COLO829 (cell line): ENCODE measurements around the gene FEN1.

Experiments
- DNase-seq: peaks from one replicate; pipeline ENCODE4 v3.0.0; 2012; ENCODE audit warnings: low spot score

The FEN1 gene

GRCh38 chr11:61792310-61793082 is at the start of gene FEN1, which contains the start of gene TMEM258:
FEN1 (plus strand) TSS chr11:61792911; CDS start chr11:61795362, 2,451 bp downstream.
TMEM258 (minus strand) TSS chr11:61792599; CDS start chr11:61792558, 41 bp downstream.
- peak; percentile 89 for DNase-seq

- no peak for DNase-seq
Measured at GRCh38 chr11:61743486-61744095, 49.1 kb upstream of the FEN1 start.

GRCh38 chr11:61744181-61744580 is 48.5 kb upstream of the FEN1 start:
- DNase-seq, result no peak

GRCh38 chr11:61744609-61745156 is 48.0 kb upstream of the FEN1 start:
- DNase-seq, result no peak

- DNase-seq, result no peak
Measured at GRCh38 chr11:61745781-61746441, 46.8 kb upstream of the FEN1 start.

- no peak for DNase-seq
Measured at GRCh38 chr11:61746442-61747191, 46.1 kb upstream of the FEN1 start.

GRCh38 chr11:61747192-61747966 is 45.3 kb upstream of the FEN1 start:
- peak; percentile 69 for DNase-seq

- no peak for DNase-seq
Measured at GRCh38 chr11:61747967-61748285, 44.8 kb upstream of the FEN1 start.

GRCh38 chr11:61749591-61750217 is 43.0 kb upstream of the FEN1 start:
- peak; percentile 75 for DNase-seq

- DNase-seq, result no peak
Measured at GRCh38 chr11:61750631-61751273, 42.0 kb upstream of the FEN1 start.

GRCh38 chr11:61751384-61751783 is 41.3 kb upstream of the FEN1 start:
- DNase-seq, result no peak

- DNase-seq, result no peak
Measured at GRCh38 chr11:61752117-61752924, 40.4 kb upstream of the FEN1 start, which contains the start of gene MYRF. MYRF (plus strand) TSS chr11:61752636; CDS start chr11:61752745, 109 bp downstream.

- DNase-seq, result no peak
Measured at GRCh38 chr11:61752925-61753521, 39.7 kb upstream of the FEN1 start.

GRCh38 chr11:61753672-61754071 is 39.0 kb upstream of the FEN1 start:
- DNase-seq, result no peak

GRCh38 chr11:61754534-61755482 is 37.9 kb upstream of the FEN1 start:
- no peak for DNase-seq

- no peak for DNase-seq
Measured at GRCh38 chr11:61756147-61756451, 36.6 kb upstream of the FEN1 start.

GRCh38 chr11:61756452-61757212 is 36.1 kb upstream of the FEN1 start:
- DNase-seq, result no peak
